Stimulated activated CD4-positive, alpha-beta T cell treated with anti-CD3 and anti-CD28 coated beads, TNF-alpha, amount 100 ng/mL, for 48 hours (primary cell): ENCODE measurements around the gene MACF1.
"Not testable (repeated sequence)": the region's sequence is repeated elsewhere in the genome, so short reads cannot be mapped to it uniquely, and the experiment has no call there.

ENCODE experiments used
- DNase-seq, 3 donors: peaks; one replicate each; pipeline ENCODE4 v3.0.0-alpha.2; 2020; ENCODE audit warnings: low read depth in 3 of 3

MACF1 gene

DNA sequence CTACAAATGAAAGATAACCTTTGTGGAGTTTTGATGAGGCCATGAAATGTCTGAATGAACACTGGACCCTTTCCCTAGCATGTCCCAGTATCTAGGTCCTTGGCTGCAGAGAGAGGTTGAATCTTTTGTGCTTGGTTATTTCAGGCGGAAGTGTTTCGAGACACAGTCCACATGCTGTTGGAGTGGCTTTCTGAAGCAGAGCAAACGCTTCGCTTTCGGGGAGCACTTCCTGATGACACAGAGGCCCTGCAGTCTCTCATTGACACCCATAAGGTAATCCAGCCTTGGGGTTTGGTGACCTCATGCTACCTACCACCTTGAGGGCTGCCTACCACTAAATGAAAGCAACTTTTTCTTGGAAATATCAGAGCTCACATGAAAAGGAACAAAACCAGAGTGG is 248.0 kb downstream of the MACF1 start:
- no peak for DNase-seq

DNA sequence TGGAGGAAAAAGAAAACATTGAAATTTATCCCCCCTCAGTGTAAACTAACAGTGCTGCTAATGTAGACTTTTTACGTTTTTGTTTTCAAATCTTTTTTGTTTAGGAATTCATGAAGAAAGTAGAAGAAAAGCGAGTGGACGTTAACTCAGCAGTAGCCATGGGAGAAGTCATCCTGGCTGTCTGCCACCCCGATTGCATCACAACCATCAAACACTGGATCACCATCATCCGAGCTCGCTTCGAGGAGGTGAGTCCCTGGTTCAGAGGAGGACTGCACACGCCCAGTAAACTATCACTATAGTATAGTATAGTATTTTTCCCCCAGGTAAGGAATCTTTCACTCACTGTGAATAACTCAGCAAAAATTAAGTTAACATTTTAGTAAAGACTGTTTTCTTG is 249.1 kb downstream of the MACF1 start:
- DNase-seq = no peak

DNA sequence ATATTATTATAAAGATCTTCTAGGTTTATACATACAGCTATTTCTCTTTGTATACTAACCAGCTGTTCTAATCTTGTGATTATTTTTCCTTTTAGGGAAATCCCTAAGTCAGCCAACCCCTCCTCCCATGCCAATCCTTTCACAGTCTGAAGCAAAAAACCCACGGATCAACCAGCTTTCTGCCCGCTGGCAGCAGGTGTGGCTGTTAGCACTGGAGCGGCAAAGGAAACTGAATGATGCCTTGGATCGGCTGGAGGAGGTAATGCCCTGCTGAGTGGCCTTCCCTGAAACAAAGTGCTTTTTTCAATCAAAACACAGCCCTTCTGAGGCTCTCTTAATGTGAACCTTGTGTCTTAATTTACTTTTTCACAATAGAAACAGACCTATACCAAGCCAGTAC is 254.5 kb downstream of the MACF1 start:
- no peak for DNase-seq

DNA sequence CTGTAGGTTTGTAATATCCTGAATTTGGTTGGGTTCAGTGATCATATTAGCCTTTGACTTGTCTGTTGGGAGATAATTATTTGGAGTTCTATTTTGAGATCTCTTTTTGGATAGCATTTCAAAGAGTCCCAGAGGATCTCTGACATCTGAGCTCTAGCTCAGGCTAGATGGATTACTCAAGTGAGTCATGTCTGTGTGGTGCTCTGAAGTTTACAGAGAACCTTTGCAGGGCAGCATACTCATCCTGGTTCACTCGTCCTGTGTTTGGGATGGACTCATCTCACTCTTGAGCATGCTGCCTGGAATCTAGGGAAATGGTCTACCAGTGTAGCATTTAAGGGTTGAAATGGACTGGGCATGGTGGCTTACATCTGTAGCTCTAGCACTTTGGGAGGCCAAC is 257.6 kb downstream of the MACF1 start:
- no peak for DNase-seq

DNA sequence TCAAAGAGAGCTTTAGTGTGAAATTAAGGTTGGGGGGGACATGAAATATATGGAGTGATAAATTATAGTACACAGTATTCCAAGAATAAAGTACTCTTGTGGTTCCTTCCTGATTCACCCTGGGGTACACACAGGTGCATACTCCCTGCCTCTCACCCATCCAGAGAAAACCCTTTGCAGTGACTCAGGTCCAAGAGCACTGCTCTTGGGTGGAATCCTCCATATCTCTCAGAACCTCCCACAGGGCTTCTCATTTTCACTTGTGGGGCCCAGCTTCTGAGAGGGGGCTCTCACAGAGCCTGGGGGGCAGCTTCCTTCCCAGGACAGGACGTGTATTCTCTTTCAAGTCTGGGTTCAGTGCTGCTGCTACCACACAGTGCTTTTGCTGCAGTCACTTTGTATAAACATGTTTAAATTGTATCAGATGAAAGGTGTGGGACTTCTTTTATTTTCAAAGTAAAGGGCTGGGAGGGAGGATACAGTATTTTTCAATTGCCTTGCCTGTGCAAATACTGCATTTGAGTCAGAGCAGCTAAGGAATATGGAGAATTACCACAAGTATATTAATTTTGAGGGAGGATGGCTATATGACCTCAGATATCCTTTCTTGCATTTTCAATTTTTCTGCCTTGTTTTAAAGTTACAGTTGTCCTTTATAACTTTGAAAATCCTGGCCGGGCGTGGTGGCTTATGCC is 262.1 kb downstream of the MACF1 start:
- DNase-seq = no peak

DNA sequence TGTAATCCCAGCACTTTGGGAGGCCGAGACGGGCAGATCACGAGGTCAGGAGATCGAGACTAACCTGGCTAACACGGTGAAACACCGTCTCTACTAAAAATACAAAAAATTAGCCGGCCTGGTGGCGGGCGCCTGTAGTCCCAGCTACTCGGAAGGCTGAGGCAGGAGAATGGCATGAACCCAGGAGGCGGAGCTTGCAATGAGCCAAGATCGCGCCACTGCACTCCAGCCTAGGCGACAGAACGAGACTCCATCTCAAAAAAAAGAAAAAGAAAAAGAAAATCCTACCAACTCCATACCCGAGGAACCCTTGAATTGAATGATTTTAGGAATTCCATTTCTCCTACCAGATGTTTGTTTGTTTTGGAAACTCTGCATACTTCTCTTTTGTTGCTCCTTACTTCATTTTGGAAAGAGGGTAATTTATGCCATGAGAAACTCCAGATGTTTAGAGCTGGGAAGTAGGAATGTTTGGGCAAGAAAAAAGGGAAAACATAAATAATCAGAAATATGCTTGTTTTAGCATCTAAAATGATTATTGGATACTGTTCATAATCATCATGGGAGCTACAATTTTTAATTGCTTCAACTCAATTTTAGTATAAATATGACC is 262.7 kb downstream of the MACF1 start:
- not testable (repeated sequence) for DNase-seq

DNA sequence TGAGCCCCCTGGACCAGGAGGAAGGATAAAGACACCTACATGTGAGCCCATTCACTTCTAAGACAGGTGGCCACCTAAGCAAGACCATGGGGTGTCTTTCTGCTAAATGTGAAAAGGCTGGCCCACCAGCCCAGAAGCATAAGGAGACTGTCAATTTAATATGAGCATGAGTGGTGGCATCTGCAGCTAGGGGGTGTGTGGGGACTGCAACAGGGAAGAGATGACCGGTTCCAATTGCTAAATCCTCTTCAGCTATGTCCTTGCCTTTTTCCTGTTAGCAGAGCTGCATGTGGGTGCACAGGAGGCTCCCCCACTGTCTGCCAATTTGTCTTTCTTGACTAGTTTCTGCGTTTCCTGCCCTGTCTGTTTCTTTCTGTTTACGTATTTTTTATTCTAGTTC is 264.7 kb downstream of the MACF1 start:
- DNase-seq = no peak

DNA sequence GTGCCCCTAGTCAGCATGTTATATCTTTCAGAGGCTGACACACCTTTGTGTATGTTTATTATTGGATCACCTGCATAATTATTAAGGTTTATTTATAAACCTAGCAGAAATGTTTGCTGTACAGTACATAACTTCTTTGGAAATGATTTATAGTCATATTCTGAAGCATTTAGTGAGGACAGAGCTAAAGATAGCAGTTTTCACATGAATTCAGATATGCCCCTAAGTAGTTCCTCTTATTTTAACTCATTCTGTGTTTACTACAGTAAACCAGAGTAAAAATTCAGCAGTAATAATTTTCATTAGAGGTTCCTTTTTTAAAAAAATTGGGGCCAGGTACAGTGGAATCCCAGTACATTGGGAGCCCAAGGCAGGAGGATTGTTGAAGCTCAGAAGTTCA is 265.5 kb downstream of the MACF1 start:
- no peak for DNase-seq

DNA sequence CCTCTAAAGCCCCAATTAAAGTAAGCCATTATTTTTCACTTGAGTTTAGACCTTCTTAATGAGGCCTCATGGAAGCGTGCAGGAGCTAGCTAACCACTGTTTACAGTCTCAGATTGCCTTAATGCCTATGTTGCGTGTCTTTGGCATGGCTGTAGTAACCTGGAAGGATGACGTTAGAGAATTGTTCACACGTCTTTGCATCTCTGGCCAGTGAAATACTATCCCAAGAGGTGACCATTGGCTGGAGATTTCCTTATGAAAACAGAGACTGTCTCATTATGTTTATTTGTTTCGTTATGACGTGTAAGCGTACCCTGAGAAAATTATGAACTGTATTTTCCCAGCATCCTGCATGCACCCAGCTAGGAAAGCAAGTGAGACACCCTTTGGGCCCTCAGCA is 268.3 kb downstream of the MACF1 start:
- DNase-seq = no peak

DNA sequence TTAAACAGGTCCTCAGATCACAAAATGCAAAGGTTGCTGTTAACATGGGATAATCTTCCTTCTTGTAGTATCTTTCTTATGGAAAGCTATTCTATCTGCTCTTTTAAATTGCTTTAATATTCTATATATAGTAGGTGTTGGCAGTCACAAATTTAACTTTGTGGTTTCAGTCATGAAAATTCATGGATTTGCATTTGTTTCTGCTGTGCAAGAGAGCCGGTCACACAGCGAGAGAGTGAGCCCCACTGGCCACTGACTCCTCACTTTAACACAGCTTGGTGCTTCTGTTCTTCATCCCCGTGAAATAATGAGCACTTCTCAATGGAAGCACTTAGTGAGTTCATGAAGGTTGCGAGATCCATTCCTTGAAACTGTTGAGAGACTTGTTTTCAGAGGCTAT is 268.8 kb downstream of the MACF1 start:
- no peak for DNase-seq

DNA sequence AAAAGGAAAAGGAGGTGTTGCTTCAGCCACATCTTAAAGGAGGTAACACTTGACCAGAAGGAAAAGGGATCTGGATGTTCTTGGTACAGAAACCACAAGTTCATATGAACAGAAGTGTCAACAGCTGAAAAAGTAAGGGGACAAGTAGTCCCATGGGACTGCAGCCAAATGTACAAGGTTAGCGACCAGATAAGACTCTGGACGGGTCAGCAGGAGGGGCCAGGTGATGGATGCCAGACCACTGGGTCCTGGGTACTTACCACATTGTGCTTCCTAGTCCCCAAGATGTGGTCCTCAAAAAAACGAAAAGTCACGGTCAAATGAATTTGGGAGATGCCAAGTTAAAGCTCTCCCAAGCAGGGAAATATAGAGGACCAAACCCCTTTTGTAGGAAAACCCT is 270.3 kb downstream of the MACF1 start:
- DNase-seq = no peak

DNA sequence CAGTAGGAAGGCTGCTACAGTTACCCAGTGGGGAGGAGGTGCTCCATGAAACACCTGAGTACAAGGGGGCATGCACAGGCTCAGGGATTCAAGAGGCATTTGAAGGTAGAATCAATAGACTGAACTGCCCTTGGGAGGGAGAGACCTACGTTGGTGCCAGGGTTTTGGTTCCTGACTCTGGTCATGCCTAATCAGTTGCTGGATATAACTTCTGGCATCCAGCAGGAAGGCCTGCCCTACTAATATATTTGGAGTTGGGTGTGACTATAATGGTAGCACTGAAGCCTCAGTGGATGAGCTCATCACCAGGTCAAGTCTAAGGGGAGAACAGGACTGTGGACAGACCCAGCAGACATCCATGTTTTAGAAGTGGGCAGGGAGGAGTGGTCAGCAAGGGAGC is 271.1 kb downstream of the MACF1 start:
- not testable (repeated sequence) for DNase-seq

DNA sequence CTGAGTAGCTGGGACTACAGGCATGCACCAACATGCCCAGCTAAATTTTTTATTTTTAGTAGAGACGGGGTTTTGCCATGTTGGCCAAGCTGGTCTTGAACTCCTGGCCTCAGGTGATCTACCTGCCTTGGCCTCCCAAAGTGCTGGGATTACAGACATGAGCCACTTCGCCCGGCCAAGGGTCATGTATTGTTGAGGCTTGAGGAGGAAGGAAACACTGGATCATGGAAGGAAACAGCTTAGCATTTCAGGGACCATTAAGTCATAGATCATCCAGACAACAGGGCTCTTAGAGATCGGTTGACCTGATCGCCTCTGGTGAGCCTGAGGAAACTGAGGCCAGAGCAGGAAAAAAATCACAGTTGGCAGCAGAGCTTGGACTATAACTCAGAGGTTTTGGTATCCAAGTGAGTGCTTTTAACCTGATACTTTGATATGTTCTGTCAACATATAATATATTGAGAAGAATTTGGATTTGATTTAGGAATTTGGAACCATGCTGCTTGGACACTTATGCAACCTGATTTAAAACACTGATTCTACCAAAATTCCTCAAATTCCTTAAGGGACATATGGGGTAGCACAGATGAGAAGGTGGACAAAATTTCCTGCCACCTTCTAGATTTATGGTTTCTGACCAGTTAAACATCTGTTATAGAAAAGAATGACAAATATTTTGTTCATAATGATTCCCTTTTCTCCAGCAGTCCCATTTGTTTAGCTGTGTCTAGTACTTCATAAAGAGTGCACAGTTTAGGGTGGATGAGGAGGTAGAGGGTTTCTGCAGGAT is 273.8 kb downstream of the MACF1 start:
- no peak for DNase-seq

DNA sequence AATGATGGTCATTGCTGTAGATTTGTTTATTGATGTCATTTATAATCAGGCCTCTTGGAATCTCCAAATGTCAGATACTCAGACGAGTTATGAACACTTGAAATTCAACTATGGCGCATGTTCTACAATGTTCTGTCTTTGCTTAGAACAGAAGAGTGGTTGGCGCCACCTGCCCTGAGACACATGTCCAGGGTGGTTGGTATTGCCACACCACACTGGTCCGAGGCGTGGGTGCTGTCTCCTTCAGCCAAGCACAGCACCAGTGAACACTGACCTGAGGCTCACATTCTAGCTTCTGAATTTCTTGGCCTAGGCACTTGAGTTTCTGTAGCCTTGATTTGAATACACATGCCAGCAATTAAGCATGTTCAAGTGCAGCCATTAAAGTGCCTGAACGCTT is 276.8 kb downstream of the MACF1 start:
- DNase-seq = no peak

DNA sequence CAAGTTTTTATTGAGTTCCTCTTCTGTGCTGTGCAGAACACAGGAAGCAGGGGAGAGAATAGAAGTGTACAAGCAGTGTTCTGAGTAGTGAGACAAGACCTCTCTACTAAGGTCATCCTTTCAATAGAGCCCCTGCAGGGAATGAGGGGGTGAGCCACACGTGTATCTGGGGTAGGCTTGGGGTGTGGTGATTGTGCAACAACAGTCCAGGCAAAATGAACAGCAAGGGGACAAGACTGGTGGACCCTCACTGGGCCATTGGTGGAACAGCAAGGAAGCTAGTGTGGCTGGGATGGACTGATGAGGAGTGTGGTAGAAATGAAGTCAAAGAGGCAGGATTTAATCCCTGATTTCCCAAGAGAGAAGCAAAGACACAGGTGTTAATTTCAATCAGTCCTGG is 278.8 kb downstream of the MACF1 start:
- no peak for DNase-seq

DNA sequence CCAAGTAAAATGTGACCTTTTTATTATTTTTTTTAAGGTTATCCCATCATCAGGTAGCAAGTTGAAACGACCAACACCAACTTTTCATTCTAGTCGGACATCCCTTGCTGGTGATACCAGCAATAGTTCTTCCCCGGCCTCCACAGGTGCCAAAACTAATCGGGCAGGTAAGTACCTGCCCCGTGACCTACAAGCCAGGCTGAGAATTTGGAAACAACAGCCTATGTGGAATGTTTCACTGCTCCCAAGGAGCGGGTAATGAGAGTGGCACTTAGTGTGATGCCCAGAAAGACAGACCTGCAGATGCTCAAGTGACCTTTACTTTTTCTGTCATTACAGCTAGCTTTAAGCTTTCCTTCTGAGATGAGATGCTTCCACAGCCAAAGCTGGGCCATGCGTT is 280.1 kb downstream of the MACF1 start:
- DNase-seq = no peak

DNA sequence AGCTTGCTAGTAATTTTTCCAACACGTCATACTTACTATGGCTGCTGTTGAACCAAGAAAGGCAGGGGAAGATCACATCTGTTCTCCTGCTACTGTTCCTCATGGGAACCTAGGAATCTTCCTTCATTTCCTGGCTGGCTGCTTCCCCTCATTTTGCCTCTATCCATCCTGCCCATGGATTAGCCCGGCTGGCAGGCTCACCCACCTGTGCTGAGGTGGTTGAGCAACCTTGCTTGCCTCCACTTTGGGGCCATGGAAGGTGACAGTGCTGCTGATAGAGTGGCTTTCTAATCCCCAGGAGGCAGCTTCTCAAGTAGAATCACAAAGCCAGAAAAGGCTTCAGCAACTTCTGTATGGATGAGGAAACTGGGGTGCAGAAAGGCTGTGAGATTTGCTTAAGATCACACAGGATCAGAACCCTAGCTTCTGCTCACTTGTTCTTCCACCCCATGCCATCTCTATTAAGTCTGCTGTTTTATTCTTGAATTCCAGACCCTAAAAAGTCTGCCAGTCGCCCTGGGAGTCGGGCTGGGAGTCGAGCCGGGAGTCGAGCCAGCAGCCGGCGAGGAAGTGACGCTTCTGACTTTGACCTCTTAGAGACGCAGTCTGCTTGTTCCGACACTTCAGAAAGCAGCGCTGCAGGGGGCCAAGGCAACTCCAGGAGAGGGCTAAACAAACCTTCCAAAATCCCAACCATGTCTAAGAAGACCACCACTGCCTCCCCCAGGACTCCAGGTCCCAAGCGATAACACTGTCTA is 280.7 kb downstream of the MACF1 start:
- no peak for DNase-seq

DNA sequence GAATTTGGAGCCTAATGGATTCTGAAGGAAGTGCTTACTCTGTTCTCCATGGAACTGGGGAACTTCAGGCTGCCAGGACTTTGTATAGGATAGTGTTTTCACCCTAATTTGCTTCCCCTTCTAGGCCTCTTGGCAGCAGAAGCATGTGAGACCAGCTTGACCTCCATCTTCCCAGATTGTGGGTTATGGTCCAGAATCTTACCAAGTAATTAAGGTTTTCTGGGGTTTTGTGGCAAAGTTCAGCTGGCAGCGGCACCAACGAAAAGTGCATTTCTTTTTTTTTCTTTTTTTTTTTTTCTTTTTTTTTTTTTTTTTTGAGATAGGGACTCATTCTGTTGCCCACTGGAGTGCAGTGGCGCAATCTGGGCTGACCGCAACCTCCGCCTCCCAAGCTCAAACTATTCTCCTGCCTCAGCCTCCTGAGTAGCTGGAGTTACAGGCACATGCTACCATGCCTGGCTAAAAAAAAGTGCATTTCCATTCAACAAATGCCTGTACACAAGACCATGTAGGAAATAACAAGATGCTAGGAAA is 283.6 kb downstream of the MACF1 start:
- DNase-seq = no peak

DNA sequence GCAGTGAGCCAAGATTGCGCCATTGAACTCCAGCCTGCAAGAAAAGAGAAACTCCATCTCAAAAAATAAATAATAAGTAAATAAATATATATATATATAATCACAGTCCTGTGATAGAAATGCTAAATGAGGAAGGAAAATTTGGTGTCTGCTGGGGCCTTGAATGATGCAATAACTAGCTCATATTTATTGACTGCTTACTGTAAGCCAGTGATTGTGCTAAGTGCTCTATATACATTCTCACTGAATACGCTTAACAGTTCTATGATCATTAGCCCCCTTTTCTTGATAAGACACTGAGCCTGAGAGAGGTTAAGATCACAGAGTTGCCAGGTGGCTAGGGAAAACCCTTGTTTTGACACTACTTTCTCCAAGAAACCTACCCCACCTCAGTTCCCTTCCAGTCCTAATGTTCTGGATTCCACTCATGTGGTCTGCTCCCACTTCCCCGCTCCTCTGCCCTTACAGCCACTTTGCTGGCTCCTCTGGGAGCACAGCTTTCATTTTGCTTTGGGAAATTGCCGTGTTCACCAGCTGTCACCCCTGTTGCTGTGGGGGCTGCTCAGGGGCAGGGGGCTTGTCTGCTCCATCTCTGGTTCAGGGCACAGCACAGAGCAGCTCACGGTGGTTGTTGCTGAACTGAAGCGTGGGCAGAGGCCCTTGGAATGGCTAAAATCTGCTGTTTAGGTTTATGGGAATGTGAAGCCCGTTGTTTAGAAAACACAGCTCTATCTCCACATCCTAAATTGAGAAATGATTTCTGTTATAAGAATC is 284.5 kb downstream of the MACF1 start:
- DNase-seq = no peak

DNA sequence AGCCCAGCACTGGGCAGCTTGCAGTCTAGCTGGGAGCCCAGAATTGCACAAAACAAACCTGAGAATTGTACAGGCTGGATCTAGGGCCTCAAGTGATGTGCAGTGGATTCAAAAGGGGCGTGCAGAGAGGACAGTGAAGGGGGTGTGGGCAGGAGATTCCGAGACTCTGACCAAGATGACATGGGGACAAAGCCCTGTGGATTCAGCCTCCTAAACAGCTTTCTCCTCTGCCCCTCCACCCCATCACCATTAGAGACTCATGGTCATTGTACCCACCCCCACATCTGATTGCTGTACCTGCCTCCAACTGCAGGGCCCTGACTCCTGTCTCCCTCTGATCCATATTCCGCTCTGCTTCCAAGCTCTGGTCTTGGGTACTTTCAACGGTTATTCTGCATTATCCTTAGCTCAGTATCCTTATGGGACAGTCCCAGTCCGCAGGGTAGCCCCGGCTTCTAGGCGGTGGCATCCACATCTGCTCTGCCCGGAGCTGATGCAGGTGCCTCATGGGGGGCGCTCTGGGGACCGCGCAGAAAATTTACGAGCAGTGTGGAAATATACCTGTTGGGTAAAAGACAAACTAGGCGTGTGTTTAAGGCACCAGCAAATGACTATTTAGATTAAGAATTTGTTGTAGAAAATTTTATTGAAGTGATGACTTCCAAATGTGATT is 285.2 kb downstream of the MACF1 start:
- no peak for DNase-seq
